HG03139 (cell line): ENCODE data around the gene MYO1B.

Experiments
- ATAC-seq: cut with Tn5 transposase; IDR thresholded peaks from one replicate; pipeline ENCODE4 v1.9.1; 2021; ENCODE audit not compliant: unreplicated experiment

The MYO1B gene

DNA sequence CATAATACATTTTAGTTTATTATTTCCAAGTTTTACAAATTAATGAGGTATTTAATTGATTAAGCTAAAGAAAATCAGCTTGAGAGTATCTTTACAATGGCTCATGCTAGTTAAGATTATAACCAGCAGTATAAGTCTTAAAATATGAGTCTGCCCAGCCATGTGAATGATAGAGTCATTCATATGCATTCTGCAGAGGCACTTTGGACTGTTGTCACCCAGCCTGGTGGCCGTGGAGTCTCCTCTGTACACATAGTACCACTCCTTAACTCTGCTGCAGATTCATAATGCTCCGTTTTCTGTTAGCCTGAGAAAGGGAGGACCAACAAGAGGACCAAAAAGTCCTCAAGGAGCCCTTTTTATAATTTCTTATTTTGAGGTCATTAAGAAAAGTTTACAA, 148.8 kb downstream of the MYO1B start:
- no peak for ATAC-seq

DNA sequence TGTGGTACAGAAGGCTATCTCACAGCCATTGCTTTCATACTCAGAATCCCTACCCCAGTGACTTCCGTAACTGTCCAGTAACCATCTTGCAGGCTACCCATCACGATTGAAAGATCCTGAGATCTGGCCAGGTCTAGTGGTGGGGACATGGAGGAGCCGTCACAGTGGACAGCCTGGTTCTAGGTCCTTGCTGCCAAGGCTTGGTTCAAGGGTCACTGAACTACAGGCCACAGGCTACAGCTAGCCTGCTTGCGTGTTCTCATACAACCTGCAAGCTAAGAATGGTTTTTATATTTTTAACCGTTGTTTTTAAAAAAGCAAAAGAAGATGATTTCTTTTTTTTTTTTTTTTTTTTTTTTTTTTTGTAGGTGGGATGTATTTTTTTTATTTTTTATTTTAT, 151.6 kb downstream of the MYO1B start:
- no peak for ATAC-seq

DNA sequence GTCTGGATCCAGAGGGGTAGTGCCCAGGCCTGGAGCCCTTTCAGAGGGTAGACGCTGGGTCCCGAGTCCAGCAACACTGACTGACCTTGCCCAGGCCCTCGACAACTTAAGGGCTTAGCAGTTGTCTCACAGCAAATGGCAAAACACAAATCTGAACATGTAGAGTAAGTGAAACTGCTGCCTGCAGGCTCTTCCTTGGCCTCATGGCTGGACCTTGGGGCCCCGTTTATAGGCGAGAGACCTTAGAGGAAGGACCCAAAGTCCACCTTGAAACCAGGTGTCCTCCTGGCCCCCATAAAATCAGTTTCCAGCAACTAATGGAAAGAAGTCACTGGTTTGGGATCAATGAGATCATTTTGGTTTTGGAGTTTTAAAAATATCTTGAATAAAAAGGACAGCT, 154.4 kb downstream of the MYO1B start:
- ATAC-seq, result no peak

DNA sequence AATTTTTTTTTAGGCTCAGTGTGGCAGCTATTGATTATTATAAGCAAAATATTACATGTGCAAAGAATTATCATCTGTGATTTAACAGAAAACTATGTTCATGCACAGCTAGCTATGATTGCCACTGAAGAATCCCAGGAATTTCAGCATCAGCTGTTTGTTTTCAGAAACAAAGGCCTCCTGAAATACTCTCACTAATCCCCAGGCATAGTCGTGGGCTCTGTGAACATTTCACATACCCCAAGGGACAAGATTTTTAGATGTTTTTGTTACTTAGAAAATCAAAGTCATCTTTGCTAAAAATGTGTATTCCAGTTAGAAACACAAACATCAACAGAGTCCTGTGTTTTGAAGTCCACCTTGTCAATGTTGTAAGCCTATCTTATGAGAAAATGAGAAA, 156.1 kb downstream of the MYO1B start:
- ATAC-seq, result no peak

DNA sequence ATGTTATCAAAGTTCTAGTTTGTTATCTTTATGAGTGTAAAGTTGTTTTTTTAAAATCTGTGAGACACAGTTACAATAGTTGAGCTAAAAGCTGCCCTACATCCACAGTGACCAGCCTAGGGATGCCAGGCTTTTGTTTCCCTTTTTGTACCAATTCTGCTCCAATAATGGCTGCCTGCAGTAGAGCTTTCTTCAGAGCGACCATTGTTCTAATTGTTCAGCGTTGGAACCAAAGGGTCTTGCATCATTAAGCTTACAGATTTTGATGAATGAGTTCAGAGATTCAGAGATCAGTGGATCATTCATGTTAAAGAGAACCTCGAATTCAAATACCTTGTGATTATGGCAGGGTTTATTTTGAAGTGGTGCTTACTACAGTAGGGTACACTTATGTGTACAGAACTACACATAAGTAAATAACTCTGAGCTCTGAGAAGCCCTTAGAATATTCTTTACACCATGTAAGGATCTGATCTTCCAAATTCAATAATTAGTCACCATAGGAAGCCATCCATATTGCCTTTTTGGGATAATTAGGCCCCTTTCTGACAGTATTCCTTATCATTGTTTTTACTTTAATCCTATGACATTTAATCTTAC, 157.9 kb downstream of the MYO1B start:
- ATAC-seq, result no peak

DNA sequence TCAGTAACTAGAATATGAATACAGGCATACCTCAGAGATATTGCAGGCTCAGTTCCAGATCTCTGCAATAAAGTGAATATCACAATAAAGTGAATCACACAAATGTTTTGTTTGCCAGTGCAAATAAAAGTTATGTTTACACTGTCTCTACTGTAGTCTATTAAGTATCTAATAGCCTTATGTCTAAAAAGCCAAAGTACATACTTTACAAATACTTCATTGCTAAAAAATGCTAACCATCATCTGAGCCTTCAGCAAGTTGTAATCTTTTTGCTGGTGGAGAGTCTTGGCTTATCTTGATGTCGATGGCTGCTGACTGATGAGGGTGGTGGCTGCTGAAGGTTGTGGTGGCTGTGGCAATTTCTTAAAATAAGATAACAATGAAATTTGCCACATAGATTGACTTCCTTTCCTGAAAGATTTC, 159.4 kb downstream of the MYO1B start:
- no peak for ATAC-seq

DNA sequence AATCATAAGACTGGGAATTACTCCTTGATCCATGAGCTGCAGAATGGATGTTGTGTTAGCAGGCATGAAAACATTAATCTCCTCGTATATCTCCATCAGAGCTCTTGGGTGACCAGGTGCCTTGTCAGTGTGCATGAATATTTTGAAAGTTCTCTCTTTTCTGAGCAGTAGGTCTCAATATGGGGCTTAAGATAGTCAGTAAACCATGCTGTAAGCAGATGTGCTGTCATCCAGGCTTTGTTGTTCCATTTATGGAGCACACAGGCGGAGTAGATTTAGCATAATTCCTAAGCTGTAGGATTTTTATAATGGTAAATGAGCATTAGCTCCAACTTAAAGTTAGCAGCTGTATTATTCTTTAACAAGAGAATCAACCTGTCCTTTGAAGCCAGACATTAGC, 160.3 kb downstream of the MYO1B start:
- ATAC-seq, result no peak

DNA sequence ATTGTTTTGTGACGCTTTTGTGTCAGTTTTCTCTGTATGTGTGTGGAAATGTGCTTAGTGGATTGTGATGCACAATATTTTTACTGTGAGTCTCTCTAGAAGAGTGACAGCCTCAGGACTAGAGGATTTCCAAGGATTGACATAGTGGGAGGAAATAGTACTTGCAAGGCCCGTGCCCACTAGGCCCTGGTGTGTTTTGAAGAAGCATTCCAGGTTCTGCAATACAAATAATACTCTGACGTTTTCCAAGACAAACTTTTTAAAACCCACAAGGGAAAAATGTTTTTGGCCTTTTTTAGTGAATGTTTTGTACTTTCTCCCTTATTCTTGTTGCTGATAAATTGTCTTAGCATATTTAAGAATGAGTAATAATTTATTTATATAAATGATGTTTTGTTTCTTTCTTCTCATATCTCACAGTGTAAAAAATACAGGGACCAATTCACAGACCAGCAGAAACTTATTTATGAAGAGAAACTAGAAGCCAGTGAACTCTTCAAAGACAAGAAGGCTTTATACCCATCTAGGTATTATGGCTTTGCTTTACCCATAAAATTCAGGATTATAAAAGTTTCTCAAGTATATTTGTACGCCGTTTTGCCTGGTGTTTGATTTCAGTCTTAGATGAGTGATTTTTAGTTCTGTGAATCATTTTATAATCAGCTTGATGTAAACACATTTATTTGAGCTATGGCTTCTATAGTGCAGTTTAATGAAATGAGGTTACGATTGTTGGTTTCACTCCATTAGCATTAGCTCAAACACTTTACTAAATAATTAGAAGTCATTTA, 165.6 kb downstream of the MYO1B start:
- ATAC-seq, result no peak

DNA sequence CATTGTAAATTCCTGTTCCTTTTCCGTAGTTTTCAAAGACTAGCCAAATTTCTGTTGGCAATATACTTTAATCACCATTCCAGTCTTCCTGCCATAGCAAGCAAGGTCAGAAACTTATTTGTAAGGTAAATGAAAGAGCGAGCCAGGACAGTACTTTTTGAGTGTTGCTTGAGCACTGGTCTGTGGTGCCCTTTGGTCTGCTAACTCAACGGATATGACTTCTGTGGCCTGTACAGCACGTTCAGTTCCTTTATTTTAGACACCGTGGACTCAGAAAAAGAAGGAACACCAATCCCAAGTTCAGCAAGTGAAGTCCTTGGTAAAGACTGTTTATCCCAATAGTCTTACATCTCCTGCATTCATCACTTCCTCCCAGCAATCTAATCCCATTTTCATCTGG, 166.3 kb downstream of the MYO1B start:
- ATAC-seq, result no peak

DNA sequence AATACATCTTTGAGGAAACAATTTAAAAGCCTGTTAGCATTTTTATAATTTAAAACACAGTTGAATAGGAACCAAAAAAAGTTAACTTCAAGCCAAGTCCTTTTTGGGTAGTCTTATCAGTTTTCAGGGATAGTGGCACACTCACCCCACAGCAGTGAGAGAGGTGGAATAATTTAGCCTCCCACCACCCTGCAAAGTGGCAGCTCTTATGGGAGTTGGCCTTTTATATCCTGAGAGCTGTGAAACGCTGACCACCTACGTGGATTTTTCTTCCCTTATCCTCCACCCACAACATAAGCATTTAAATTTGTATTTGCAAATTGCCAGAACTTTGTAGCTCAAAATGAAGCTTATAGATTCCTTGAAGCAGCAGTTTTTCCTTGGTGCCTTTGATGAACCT, 167.1 kb downstream of the MYO1B start:
- ATAC-seq, result no peak

DNA sequence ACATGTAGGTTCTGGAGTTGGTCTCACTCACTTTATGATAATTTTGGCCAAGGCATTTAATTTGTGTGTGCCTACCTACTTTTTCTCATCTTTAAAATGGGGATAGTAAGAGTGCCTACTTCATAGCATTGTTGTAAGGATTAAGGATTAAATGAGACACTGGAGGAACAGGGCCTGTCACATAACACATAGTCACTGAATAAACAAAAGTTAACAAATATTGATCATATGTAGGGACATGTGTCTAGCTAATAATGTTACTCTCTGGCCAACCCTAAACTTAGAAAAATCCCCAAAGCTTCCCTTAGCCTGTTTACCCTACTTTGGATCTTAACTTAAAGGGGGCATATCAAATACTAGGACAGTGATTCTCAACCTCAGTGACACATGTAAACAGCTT, 169.9 kb downstream of the MYO1B start:
- no peak for ATAC-seq

DNA sequence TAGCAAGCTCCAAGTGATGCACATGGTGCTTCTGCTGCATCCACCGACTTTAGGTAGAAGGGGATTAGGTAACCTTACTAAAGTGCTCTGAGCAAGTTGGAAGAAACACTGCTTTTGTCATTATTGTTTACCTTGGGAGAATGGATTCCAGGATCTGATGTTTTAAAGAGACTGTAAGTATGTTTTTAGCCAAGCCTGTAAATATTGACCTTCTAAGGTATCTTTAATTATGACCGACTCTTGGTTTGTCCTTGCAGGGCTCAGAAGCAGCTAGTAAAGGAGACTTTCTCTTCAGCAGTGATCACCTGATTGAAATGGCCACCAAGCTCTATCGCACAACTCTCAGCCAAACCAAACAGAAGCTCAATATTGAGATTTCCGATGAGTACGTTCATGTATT, 170.7 kb downstream of the MYO1B start:
- no peak for ATAC-seq

DNA sequence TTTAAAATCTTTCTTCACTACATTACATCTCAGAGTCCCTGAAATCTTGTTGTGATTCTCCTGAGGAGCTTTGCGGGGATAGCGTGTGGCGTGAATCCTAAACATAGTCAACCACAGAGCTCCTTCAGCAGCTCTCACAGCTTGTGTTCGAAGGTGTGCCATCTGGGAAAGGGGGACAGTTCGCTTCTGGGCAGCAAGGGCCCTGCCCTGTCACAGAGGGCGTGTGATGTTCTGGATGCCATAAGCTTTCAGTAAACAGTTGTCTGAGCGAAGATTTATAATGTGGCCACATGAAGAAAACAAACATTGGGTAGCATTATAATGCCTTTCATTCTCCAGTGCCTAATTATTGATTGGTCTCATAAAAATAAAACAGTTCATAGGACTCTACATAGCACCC, 172.5 kb downstream of the MYO1B start:
- ATAC-seq, result no peak

DNA sequence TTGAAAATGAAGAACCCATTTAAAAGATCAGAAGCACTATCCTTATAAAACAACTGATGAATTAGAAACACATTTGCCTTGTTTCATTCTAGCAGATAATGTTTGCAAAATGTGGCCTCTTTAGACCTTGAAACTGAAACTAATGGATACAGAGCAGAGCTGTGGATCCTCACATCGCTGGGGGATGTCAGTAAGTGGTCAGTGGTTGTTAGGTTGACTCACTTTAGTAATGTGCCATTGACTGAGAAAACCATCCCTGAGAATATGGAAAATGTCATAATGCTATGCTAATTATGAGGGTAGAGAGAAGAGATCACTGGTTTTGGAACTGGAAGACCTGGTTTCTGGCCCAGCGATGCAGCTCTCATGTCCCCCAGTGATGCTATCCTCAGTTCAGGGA, 176.7 kb downstream of the MYO1B start:
- ATAC-seq, result no peak

DNA sequence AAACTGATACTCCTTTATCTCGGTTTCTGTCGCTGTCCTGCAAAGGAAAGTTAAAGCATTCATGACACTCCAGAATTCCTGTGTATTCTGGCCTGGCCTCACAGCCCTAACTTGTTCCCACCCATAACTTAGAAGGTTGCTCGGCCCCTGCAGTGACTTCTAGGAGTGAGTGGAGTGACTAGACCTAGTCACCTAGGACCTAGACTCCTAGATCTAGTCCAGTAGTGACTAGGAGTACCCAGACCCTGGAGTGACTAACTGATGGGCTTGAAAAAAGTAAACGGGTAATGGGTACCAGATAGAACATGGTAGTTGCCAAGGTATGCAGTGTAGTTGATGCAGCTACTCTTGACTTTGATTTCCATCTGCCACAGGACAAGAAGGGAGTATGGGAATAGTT, 181.8 kb downstream of the MYO1B start:
- ATAC-seq, result no peak

DNA sequence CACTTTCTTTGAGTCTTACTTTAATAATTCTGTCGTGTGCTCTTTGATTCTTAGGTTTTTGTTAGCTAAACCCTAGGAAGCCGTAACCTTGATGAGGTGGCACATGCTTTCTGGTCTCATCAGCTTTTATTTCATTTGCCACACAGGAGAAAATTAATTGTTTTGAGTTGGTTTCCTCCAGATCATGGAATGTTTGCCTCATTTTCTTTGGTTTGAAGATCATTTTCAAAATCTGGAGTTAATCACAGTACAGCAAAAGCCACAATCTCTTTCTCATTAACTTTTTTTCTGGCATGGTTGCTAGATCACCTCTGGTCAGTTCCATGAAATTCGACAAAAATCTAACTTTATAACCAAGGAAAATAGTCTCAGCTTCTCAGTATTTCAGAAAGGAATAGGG, 182.9 kb downstream of the MYO1B start:
- no peak for ATAC-seq

DNA sequence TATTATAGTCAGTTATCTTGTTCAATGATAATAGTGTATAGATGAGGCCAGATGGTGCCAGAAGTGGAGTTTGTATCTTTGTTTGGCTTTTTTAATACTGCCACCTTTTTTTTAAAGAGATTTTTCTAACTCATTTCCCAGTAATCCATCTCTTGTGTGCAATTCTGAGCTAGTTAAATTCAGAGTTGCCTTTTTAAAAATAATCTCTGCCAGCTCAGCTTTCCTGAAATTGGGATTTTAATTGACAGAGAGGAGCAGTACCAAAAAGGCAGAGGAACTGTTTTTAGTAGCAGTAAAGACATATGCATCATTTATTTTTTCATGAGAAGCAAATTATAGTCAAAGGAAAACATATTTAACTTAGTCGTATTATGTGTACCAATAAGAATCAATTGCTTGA, 185.3 kb downstream of the MYO1B start:
- no peak for ATAC-seq

DNA sequence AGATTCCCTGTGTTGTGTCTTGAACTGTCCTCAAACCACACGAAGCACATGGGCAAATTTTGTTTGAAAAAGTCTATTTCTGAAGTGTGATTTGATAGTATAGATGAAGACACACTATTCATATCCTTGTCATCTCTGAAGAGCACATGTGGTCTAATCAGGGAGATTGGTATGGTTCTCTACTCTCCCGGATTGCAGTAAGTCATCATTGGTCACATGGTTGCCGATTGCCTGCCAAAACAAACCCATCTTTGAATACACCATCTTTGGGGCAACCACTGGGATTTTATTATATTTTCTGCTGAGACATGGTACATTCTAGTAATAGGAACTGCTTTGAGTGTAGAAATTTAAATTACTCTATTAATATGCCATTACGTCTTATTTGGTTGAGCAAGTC, 186.9 kb downstream of the MYO1B start:
- ATAC-seq, result no peak

DNA sequence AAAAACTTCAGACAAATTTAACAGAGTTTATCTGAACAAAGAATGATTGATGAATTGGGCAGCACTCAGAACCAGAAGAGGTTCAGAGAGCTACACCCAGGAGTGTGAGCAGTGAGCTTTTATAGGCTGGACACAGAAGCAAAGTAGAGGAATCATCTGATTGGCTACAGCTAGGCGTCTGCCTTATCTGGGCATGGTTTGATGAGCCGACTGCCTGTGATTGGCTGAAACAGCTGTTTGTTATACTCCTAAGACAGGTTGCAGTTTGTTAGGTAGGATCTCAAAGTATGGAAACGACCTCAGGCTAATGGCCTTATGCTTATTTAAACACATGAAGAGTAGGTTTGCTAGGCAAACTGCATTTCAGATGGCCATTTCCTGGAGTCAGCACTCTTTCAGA, 188.9 kb downstream of the MYO1B start:
- no peak for ATAC-seq

DNA sequence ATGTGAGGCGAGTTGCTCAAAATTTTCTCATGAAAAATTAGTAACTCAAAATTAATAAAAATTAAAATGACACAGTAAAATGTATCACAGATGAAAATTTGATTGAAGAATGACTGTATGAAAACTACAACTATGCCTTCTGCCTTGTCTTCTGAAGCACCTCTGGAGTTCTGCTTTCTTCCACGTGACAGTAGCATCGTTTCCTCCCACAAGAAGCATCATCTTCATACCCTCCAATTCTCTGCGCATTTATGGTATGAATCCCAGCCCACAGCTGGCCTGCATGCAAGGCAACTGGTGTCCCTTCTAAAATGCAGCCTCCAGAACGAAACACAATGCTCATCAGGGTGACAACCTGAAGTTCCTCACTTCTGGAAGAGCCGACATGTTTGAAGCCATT, 189.9 kb downstream of the MYO1B start:
- no peak for ATAC-seq

DNA sequence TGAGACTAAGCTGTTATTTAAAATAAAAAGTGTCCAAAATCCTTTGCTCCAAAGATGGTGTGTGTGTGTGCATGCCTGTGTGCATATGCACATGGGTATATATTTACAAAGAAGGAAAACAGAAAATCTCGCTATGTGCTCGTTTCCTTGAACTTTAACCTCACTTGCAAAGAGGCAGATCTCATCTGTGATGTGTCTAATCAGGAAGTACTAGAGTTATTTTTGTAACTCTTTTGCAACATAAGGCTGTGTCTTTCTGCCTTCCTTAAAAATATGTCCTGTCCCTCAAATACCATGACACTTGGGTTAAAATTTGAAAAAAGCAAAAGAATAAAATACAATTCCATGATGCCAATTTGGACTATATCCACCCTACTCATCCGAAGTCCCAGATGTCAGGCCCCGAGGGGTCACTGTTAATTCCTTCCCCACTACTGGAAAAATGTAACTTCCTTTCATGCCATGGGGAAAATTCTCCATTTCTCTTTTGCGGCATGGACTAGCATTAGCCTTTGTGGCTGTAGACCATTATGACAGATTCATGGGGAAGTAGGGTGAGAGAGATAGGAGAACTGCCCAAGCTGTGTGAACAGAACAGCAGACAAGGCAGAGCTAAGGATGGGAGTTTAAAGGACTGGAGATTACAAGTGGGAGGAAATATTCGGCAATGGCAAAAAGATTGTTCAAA, 191.3 kb downstream of the MYO1B start:
- no peak for ATAC-seq

DNA sequence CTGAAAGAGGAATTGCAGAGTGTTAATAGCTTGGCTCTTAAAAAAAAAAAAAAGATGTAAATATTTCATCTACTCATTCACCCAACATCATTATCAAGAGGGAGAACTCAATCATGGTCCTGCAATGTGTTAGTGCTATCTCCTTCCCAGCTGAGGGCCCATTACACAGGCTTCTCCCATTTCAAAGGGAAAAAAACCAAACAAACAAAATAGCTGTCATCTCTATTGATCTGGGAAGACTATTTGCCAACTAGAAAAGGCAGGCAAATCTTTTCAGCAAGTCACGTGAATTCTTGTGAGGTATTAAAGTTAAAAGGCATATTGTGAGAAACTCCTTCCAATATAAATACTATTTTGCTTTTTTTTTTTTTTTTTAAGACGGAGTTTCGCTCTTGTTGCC, 194.3 kb downstream of the MYO1B start:
- ATAC-seq, result no peak
